HepG2 (cell line): ENCODE measurements around the gene UBE3D. TPM values are rescaled to one million over a fixed set of nuclear protein-coding genes. Genes with fewer than 3 reads are reported as not detected.

Experiments used
- ATAC-seq: fragments of 200-7000 bp; cut with Tn5 transposase; 3 replicates; pipeline ENCODE4 v1.9.1; 2020; ENCODE audit warnings: mild to moderate bottlenecking, moderate library complexity
- BruUV-seq: library from RNA; stranded (reverse); fragments of 400-500 nt; replicated peaks from 2 replicates; lab custom pipeline; 2021; lab: Mats Ljungman, UMichigan
- CTCF ChIA-PET: fragments of 300-600 bp; formaldehyde crosslinking; extraction: SDS; loops from one replicate; lab custom pipeline; 2021; ENCODE audit warnings: low total read pairs, inconsistent platforms, low intra/inter-chr PET ratio; lab: Yijun Ruan, JAX
- POLR2A ChIA-PET: fragments of 350-600 bp; sonication (Branson Sonifier 250); formaldehyde crosslinking; loops from one replicate; lab custom pipeline; 2020; ENCODE audit warnings: antibody characterized with exemption, inconsistent platforms; lab: Yijun Ruan, JAX
- DNase-seq: peaks from one replicate; pipeline ENCODE4 v3.0.0-alpha.2; 2015; ENCODE audit warnings: low spot score
- FAIRE-seq: peaks from 3 replicates; lab custom pipeline; 2011; peaks lifted over from hg19 to GRCh38; lab: Jason Lieb, UNC
- H2AFZ ChIP-seq: one replicate; pipeline ENCODE4 v1.6.1; 2011; ENCODE audit warnings: low read length, inconsistent platforms
- H3K27ac ChIP-seq: fragments of 300-600 bp; 3 replicates; pipeline ENCODE4 v1.8.0; 2011; ENCODE audit warnings: mixed run types, mild to moderate bottlenecking, mixed read lengths, low read length, inconsistent platforms; ENCODE audit not compliant: insufficient read depth; ENCODE audit errors: extremely low read length
- H3K27me3 ChIP-seq, 2 experiments: fragments of 200-600 bp in 1 of 2; 2 replicates in 1 of 2; 3 replicates in 1 of 2; pipeline versions ENCODE4 v1.6.0 to v1.8.0; 2011; ENCODE audit warnings: low read length in 2 of 2, mild to moderate bottlenecking in 2 of 2, moderate library complexity in 2 of 2, inconsistent platforms in 1 of 2; ENCODE audit not compliant: insufficient read depth in 2 of 2, control insufficient read depth in 1 of 2
- H3K36me3 ChIP-seq, 2 experiments: fragments of 200-600 bp in 1 of 2; replicated peaks in 1 of 2; 2 replicates in 1 of 2; 3 replicates in 1 of 2; pipeline versions ENCODE4 v1.5.1 to v1.8.0; 2011; ENCODE audit warnings: low read length in 2 of 2, inconsistent platforms in 1 of 2; ENCODE audit not compliant: insufficient read depth in 2 of 2, control insufficient read depth in 1 of 2
- H3K4me1 ChIP-seq: 2 replicates; pipeline ENCODE4 v1.5.1; 2012; ENCODE audit warnings: low read length, inconsistent platforms; ENCODE audit not compliant: insufficient read depth
- H3K4me2 ChIP-seq: 2 replicates; pipeline ENCODE4 v1.6.0; 2011; ENCODE audit warnings: low read depth, low read length, inconsistent platforms
- H3K4me3 ChIP-seq, 3 experiments: fragments of 200-600 bp in 1 of 3; sonication (generic), shearing (Covaris generic) in 1 of 3; replicated peaks in 1 of 3; 2 replicates each; pipeline ENCODE4 v1.5.1; 2011 to 2016; ENCODE audit warnings: low read length in 3 of 3, inconsistent platforms in 2 of 3, low read depth in 2 of 3, mild to moderate bottlenecking in 2 of 3, control low read depth in 1 of 3, mixed read lengths in 1 of 3; ENCODE audit not compliant: insufficient read depth in 1 of 3
- H3K79me2 ChIP-seq: one replicate; pipeline ENCODE4 v1.6.1; 2011; ENCODE audit warnings: low read length, inconsistent platforms; ENCODE audit not compliant: insufficient read depth
- H3K9ac ChIP-seq: 2 replicates; pipeline ENCODE4 v1.6.0; 2011; ENCODE audit warnings: mild to moderate bottlenecking, low read depth, low read length, inconsistent platforms; ENCODE audit not compliant: insufficient read depth
- H3K9me3 ChIP-seq: 2 replicates; pipeline ENCODE4 v1.5.1; 2012; ENCODE audit warnings: mild to moderate bottlenecking, low read length
- H4K20me1 ChIP-seq: 2 replicates; pipeline ENCODE4 v1.6.0; 2011; ENCODE audit warnings: inconsistent platforms, mild to moderate bottlenecking, low read length, moderate library complexity; ENCODE audit not compliant: insufficient read depth
- DMAP1 ChIP-seq: IDR thresholded peaks from 2 replicates; pipeline ENCODE4 v1.6.1; 2016
- FLYWCH1 ChIP-seq: sonication (generic); formaldehyde crosslinking; IDR thresholded peaks from 2 replicates; pipeline ENCODE4 v1.8.1; 2023; ENCODE audit warnings: mild to moderate bottlenecking, missing genetic modification reagents
- FOSL1 ChIP-seq: sonication (generic); formaldehyde crosslinking; IDR thresholded peaks from 2 replicates; pipeline ENCODE4 v1.9.0; 2021; ENCODE audit warnings: missing genetic modification reagents, borderline replicate concordance
- KDM1A ChIP-seq: IDR thresholded peaks from 2 replicates; pipeline ENCODE4 v1.6.1; 2016; ENCODE audit warnings: missing compliant biosample characterization
- MAFK ChIP-seq, 2 experiments: IDR thresholded peaks in 1 of 2; conservative IDR thresholded peaks in 1 of 2; 2 replicates each; pipeline ENCODE4 v1.6.1; 2011; ENCODE audit warnings: improper control_type of control experiment in 2 of 2, low read length in 2 of 2
- NFIB ChIP-seq: sonication (generic); formaldehyde crosslinking; IDR thresholded peaks from 2 replicates; pipeline ENCODE4 v1.9.0; 2021; ENCODE audit warnings: missing genetic modification reagents, mild to moderate bottlenecking, borderline replicate concordance
- NPAS2 ChIP-seq: sonication (generic); formaldehyde crosslinking; IDR thresholded peaks from 2 replicates; pipeline ENCODE4 v1.8.0; 2022; ENCODE audit warnings: mild to moderate bottlenecking, missing genetic modification reagents, borderline replicate concordance
- PITX1 ChIP-seq: sonication (generic); formaldehyde crosslinking; IDR thresholded peaks from 2 replicates; pipeline ENCODE4 v1.5.1; 2020; ENCODE audit warnings: mild to moderate bottlenecking, missing genetic modification reagents
- RAD51 ChIP-seq: fragments of 450-650 bp; IDR thresholded peaks from 2 replicates; pipeline ENCODE4 v1.6.1; 2016; ENCODE audit warnings: borderline replicate concordance
- RORA ChIP-seq: sonication (generic); formaldehyde crosslinking; IDR thresholded peaks from 2 replicates; pipeline ENCODE4 v1.5.0; 2020; ENCODE audit warnings: mild to moderate bottlenecking, missing genetic modification reagents, moderate library complexity
- YEATS2 ChIP-seq: sonication (generic); formaldehyde crosslinking; IDR thresholded peaks from 2 replicates; pipeline ENCODE4 v1.4.0; 2020; ENCODE audit warnings: missing genetic modification reagents, borderline replicate concordance
- ZFP41 ChIP-seq: sonication (generic); formaldehyde crosslinking; IDR thresholded peaks from 2 replicates; pipeline ENCODE4 v1.4.0; 2020; ENCODE audit warnings: mild to moderate bottlenecking, missing genetic modification reagents, borderline replicate concordance
- ZNF160 ChIP-seq: sonication (generic); formaldehyde crosslinking; IDR thresholded peaks from 2 replicates; pipeline ENCODE4 v1.8.0; 2022; ENCODE audit warnings: mild to moderate bottlenecking, inconsistent platforms, missing genetic modification reagents
- ZNF431 ChIP-seq: sonication (generic); formaldehyde crosslinking; IDR thresholded peaks from 2 replicates; pipeline ENCODE4 v1.9.0; 2022; ENCODE audit warnings: missing genetic modification reagents, low read depth, mild to moderate bottlenecking, borderline replicate concordance
- WGBS: methylation state at CpG from one replicate; pipeline ENCODE4 v1.1.6; 2017; ENCODE audit warnings: low lambda C conversion rate; 5-methylcytosine and 5-hydroxymethylcytosine counted together
- in situ Hi-C: cut with HindIII; loops from 2 replicates; pipeline ENCODE4 v1.10.0; 2017; ENCODE audit warnings: low pct_unique_long_range_greater_than_20kb; ENCODE audit not compliant: extremely low pct_ligation_motif_present
- intact Hi-C: fragments of 100-400 bp; cut with micrococcal nuclease; formaldehyde crosslinking; loops from one replicate; pipeline ENCODE4 v1.10.0; 2022; ENCODE audit not compliant: unreplicated experiment
- polyA plus RNA-seq, 8 experiments: library from polyadenylated mRNA; depleted of rRNA in 3 of 8; stranded (reverse) in 7 of 8; unstranded in 1 of 8; fragments of >200 nt; fragmentation: Illumina TruSeq in 4 of 8; extraction: Trizol in 4 of 8; gene quantifications; 2 replicates each; pipeline versions ENCODE4 v1.2.1 to v1.2.3, GENCODE V29; 2011 to 2016; ENCODE audit warnings: low read depth in 4 of 8, missing spikeins in 1 of 8, mixed read lengths in 1 of 8; ENCODE audit not compliant: insufficient read depth in 1 of 8
- total RNA-seq, 5 experiments: library from RNA; depleted of rRNA; stranded (reverse); fragments of >200 nt; fragmentation: Illumina TruSeq; extraction: Trizol; gene quantifications; 2 replicates each; pipeline ENCODE4 v1.2.3, GENCODE V29; 2016; ENCODE audit warnings: low read depth in 1 of 5
- TF ChIP-seq, protein P1 (sequence below): sonication (generic); formaldehyde crosslinking; IDR thresholded peaks from 2 replicates; pipeline ENCODE4 v1.4.0; 2020; ENCODE audit warnings: missing genetic modification reagents
- TF ChIP-seq, protein P2 (sequence below): sonication (generic); formaldehyde crosslinking; IDR thresholded peaks from 2 replicates; pipeline ENCODE4 v1.4.0; 2020; ENCODE audit warnings: missing genetic modification reagents, mild to moderate bottlenecking, borderline replicate concordance

UBE3D gene
- total and polyA plus RNA-seq, 2 of the 13 experiments (the other 11 are each of a cell fraction or from before 2014, with no cell fraction given) = 5.1 to 11.4 TPM

GRCh38 chr6:83073615-83074014, 8.0 kb upstream of the UBE3D start (continued):
- TF ChIP-seq, protein P1, sequence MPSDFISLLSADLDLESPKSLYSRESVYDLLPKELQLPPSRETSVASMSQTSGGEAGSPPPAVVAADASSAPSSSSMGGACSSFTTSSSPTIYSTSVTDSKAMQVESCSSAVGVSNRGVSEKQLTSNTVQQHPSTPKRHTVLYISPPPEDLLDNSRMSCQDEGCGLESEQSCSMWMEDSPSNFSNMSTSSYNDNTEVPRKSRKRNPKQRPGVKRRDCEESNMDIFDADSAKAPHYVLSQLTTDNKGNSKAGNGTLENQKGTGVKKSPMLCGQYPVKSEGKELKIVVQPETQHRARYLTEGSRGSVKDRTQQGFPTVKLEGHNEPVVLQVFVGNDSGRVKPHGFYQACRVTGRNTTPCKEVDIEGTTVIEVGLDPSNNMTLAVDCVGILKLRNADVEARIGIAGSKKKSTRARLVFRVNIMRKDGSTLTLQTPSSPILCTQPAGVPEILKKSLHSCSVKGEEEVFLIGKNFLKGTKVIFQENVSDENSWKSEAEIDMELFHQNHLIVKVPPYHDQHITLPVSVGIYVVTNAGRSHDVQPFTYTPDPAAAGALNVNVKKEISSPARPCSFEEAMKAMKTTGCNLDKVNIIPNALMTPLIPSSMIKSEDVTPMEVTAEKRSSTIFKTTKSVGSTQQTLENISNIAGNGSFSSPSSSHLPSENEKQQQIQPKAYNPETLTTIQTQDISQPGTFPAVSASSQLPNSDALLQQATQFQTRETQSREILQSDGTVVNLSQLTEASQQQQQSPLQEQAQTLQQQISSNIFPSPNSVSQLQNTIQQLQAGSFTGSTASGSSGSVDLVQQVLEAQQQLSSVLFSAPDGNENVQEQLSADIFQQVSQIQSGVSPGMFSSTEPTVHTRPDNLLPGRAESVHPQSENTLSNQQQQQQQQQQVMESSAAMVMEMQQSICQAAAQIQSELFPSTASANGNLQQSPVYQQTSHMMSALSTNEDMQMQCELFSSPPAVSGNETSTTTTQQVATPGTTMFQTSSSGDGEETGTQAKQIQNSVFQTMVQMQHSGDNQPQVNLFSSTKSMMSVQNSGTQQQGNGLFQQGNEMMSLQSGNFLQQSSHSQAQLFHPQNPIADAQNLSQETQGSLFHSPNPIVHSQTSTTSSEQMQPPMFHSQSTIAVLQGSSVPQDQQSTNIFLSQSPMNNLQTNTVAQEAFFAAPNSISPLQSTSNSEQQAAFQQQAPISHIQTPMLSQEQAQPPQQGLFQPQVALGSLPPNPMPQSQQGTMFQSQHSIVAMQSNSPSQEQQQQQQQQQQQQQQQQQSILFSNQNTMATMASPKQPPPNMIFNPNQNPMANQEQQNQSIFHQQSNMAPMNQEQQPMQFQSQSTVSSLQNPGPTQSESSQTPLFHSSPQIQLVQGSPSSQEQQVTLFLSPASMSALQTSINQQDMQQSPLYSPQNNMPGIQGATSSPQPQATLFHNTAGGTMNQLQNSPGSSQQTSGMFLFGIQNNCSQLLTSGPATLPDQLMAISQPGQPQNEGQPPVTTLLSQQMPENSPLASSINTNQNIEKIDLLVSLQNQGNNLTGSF = no peak
- no peak for TF ChIP-seq NFIB (CRISPR knock-in tag)
- no peak for TF ChIP-seq ZNF160

- Histone ChIP-seq H3K4me3 (no peak overlapping the region), H2AFZ (no peak overlapping the region), H3K36me3 (no peaks in the 10 kb centered on the region), H3K27ac (no peak overlapping the region), H3K9me3 (no peaks in the 10 kb centered on the region), H3K4me2 (no peak overlapping the region), H3K4me1 (peaks cover 14% of the 10 kb centered on the region), H3K9ac (no peak overlapping the region), H3K27me3 (no peaks in the 10 kb centered on the region; a peak in 1 of 5 replicates), H3K79me2 (peaks cover 18% of the 10 kb centered on the region), H4K20me1 (no peaks in the 10 kb centered on the region)
- DNase-seq = no peak
- POLR2A ChIA-PET = no interaction called here
- no peak for ATAC-seq
- no peak for FAIRE-seq
- 92% methylated on average over 2 of the region's 2 CpGs for WGBS
- no TSS peak for BruUV-seq
- in situ Hi-C loops = loop anchor here (25.0 kb wide), 1 partner anchor 485 kb away; no protein-coding TSS in a partner anchor
- CTCF ChIA-PET = no interaction called here
- intact Hi-C loops = no loop called here
- TF ChIP-seq RAD51 (no peak), YEATS2 (CRISPR knock-in tag) (no peak), RORA (no peak), KDM1A (CRISPR knock-in tag) (no peak), FOSL1 (no peak), DMAP1 (CRISPR knock-in tag) (no peak), PITX1 (no peak), NPAS2 (CRISPR knock-in tag) (no peak), ZFP41 (CRISPR knock-in tag) (no peak), ZNF431 (CRISPR knock-in tag) (no peak), FLYWCH1 (CRISPR knock-in tag) (no peak), MAFK (conservative IDR thresholded peaks at IDR 0.05 in 1 of 2, IDR thresholded peaks at IDR 0.05 in 1 of 2; ENCODE audit: low read length in 2 of 2) (no peak), NFIB (CRISPR knock-in tag) (no peak)
- TF ChIP-seq, protein P2, sequence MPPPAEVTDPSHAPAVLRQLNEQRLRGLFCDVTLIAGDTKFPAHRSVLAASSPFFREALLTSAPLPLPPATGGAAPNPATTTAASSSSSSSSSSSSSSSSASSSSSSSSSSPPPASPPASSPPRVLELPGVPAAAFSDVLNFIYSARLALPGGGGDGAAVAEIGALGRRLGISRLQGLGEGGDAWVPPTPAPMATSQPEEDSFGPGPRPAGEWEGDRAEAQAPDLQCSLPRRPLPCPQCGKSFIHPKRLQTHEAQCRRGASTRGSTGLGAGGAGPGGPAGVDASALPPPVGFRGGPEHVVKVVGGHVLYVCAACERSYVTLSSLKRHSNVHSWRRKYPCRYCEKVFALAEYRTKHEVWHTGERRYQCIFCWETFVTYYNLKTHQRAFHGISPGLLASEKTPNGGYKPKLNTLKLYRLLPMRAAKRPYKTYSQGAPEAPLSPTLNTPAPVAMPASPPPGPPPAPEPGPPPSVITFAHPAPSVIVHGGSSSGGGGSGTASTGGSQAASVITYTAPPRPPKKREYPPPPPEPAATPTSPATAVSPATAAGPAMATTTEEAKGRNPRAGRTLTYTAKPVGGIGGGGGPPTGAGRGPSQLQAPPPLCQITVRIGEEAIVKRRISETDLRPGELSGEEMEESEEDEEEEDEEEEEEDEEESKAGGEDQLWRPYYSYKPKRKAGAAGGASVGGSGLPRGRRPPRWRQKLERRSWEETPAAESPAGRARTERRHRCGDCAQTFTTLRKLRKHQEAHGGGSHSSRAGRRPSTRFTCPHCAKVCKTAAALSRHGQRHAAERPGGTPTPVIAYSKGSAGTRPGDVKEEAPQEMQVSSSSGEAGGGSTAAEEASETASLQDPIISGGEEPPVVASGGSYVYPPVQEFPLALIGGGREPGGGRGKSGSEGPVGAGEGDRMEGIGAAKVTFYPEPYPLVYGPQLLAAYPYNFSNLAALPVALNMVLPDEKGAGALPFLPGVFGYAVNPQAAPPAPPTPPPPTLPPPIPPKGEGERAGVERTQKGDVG (CRISPR knock-in tag) = no peak
Observed at GRCh38 chr6:83072726-83073125, 7.1 kb upstream of the UBE3D start.
